Activated T-helper 2 cell treated with anti-CD3 and anti-CD28 coated beads, Interferon-gamma antibody, Interleukin-2, Interleukin-4, amounts not matched to agents 10 μg/mL and 5 μg/mL and 100 μg/mL, durations not matched to agents 14 hours and 24 hours and 36 hours (primary cell): ENCODE measurements around the gene KCTD19. TPM values are rescaled to one million over a fixed set of nuclear protein-coding genes. Genes with fewer than 3 reads are reported as not detected.

Experiments
- DNase-seq: peaks from one replicate; pipeline ENCODE4 v3.0.0; 2021; ENCODE audit warnings: low spot score
- H3K27ac Mint-ChIP-seq: one replicate; pipeline ENCODE4 v1.8.0; 2021; ENCODE audit warnings: mixed read lengths
- H3K27me3 Mint-ChIP-seq: one replicate; pipeline ENCODE4 v1.8.0; 2021; ENCODE audit warnings: low read depth, mixed read lengths
- H3K36me3 Mint-ChIP-seq: one replicate; pipeline ENCODE4 v1.8.0; 2021; ENCODE audit warnings: low read depth, mixed read lengths
- H3K4me1 Mint-ChIP-seq: one replicate; pipeline ENCODE4 v1.8.0; 2021; ENCODE audit warnings: low read depth, mixed read lengths
- H3K4me3 Mint-ChIP-seq: one replicate; pipeline ENCODE4 v1.8.0; 2021; ENCODE audit warnings: low read depth, mild to moderate bottlenecking, moderate library complexity, mixed read lengths
- H3K9me3 Mint-ChIP-seq: one replicate; pipeline ENCODE4 v1.8.0; 2021; ENCODE audit warnings: mixed read lengths
- intact Hi-C: fragments of 100-400 bp; cut with micrococcal nuclease; formaldehyde crosslinking; loops from one replicate; pipeline ENCODE4 v1.15.1; 2023
- total RNA-seq: library from RNA; stranded (reverse); gene quantifications from 2 replicates; pipeline ENCODE4 v1.2.3, GENCODE V29; 2022

KCTD19 gene
- total RNA-seq, 1 donor from 2014 or later, result 0.87 TPM

DNA sequence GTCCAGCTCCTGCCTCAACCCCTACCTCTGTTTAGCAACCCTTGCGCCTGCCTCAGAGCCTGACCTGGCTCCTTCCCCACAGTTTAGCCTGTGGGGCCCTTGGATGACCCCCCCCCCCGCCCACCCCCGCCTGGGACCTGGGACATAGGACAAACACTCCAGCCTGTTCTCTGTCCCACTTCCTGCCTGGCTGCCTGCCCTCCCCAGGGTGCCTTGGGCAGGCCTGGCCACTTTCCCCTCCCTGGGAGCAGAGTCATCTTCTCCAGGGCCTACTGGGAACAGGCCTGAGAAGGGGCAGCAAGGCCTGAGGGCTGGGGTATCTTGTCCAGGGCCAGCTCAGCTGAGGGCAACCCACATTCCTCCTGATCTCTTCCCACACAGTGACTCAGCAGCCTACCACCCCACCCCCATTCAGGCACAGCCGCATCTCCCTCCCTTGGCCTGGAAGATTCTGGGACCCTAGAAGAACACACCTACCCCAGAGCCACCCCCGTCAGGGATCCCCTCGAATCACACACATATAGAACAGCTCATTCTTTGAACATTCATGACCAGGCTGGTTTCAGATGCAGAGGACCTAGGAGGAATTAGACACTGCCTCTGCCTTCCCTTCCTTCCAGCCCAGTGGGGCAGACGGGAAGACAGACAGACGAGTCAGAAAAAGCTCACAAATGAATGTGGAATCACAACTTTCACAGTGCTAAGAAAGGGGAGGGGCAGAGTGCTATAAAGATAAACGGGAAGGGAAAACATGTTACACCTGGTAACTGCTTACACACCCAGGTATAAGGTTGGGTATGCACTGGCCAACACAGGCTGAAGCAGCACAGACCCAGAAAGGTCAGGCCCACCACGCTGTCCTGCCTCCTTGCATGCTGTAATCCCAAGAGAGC is 85.3 kb downstream of the KCTD19 start:
- Mint-ChIP-seq H3K27ac (peak overlapping the region; percentile 69), H3K9me3 (no peaks in the 10 kb centered on the region), H3K27me3 (no peaks in the 10 kb centered on the region), H3K4me3 (no peak overlapping the region), H3K36me3 (peaks cover 39% of the 10 kb centered on the region), H3K4me1 (peaks cover 38% of the 10 kb centered on the region)
- DNase-seq, result no peak
- intact Hi-C loops, result loop anchor here (10.0 kb wide), 2 partner anchors 256 to 604 kb away; partner anchors contain the start of genes CENPT, CES4A, NUTF2 and THAP11

DNA sequence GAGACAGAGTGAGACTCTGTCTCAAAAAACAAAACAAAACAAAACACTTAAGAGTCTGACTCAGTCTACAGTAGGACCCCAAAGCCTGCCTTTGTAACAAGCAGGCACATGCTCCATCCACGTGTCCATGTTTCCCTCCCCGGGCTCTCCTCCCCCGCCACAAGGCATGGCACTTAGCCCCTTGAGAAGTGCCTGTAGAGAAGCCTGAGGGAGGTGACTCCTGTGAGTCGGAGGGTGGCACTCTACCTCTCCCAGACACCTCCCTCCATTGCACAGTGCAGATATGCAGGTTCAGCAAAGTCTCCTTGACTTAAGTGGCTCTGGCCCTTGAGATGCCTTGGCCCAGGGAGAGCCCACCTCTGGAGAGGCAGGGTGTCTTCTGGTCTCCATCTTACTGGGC is 86.0 kb downstream of the KCTD19 start:
- H3K36me3 Mint-ChIP-seq, result peaks cover 46% of the 10 kb centered on the region
- no peaks in the 10 kb centered on the region for H3K27me3 Mint-ChIP-seq
- intact Hi-C loops, result loop anchor here (10.0 kb wide), 2 partner anchors 256 to 604 kb away; partner anchors contain the start of genes CENPT, CES4A, NUTF2 and THAP11
- no peak for DNase-seq
- H3K4me3 Mint-ChIP-seq, result no peak overlapping the region
- H3K27ac Mint-ChIP-seq, result no peak overlapping the region
- H3K4me1 Mint-ChIP-seq, result peaks cover 40% of the 10 kb centered on the region
- no peaks in the 10 kb centered on the region for H3K9me3 Mint-ChIP-seq

Other genes starting within 250 kb of the KCTD19 start
- gene PHAF1, start 216.8 kb downstream of the KCTD19 start, total RNA-seq, result 17.4 and 17.8 TPM in 2 replicates
- 5.0 and 5.1 TPM in 2 replicates for gene B3GNT9, start 175.7 kb downstream of the KCTD19 start, total RNA-seq
- gene TRADD, start 166.8 kb downstream of the KCTD19 start, total RNA-seq, result 35.0 and 38.3 TPM in 2 replicates
- gene FBXL8, start 166.8 kb downstream of the KCTD19 start, total RNA-seq, result 26.4 and 26.7 TPM in 2 replicates
- 33.4 and 33.9 TPM in 2 replicates for gene HSF4, start 162.0 kb downstream of the KCTD19 start, total RNA-seq
- 27.3 and 30.1 TPM in 2 replicates for gene NOL3, start 156.2 kb downstream of the KCTD19 start, total RNA-seq
- gene MATCAP1, start 142.8 kb downstream of the KCTD19 start, total RNA-seq, result 57.1 and 59.5 TPM in 2 replicates
- 0.14 TPM in 1 of 2 replicates, not detected in the other for gene EXOC3L1, start 136.6 kb downstream of the KCTD19 start, total RNA-seq
- 132 and 139 TPM in 2 replicates for gene E2F4, start 134.6 kb downstream of the KCTD19 start, total RNA-seq
- 6.8 and 7.1 TPM in 2 replicates for gene ELMO3, start 127.6 kb downstream of the KCTD19 start, total RNA-seq
- gene TMEM208, start 99.6 kb downstream of the KCTD19 start, total RNA-seq, result 53.8 and 55.4 TPM in 2 replicates
- 134 and 141 TPM in 2 replicates for gene FHOD1, start 79.3 kb downstream of the KCTD19 start, total RNA-seq
- 5.1 and 6.4 TPM in 2 replicates for gene SLC9A5, start 77.8 kb downstream of the KCTD19 start, total RNA-seq
- gene PLEKHG4, start 47.2 kb downstream of the KCTD19 start, total RNA-seq, result 30.4 and 33.4 TPM in 2 replicates
- gene LRRC36, start 74 bp upstream of the KCTD19 start, total RNA-seq, result 0.60 and 0.89 TPM in 2 replicates
- gene TPPP3, start 66.8 kb upstream of the KCTD19 start, total RNA-seq, result not detected in 2 replicates
- gene ZDHHC1, start 89.7 kb upstream of the KCTD19 start, total RNA-seq, result 1.4 and 1.5 TPM in 2 replicates
- 1.7 and 2.8 TPM in 2 replicates for gene HSD11B2, start 104.4 kb upstream of the KCTD19 start, total RNA-seq
- gene ATP6V0D1, start 154.4 kb upstream of the KCTD19 start, total RNA-seq, result 31.5 and 33.9 TPM in 2 replicates
- not detected in 2 replicates for gene AGRP, start 156.8 kb upstream of the KCTD19 start, total RNA-seq
- gene RIPOR1, start 202.1 kb upstream of the KCTD19 start, total RNA-seq, result 25.6 and 26.3 TPM in 2 replicates
- gene CTCF, start 235.8 kb upstream of the KCTD19 start, total RNA-seq, result 59.7 and 61.2 TPM in 2 replicates